Astrocyte (in vitro differentiated cells and primary cell): Measurements from ENCODE around the gene IL1B. TPM values are rescaled to one million over a fixed set of nuclear protein-coding genes. Genes with fewer than 3 reads are reported as not detected.
A peak's percentile ranks its signal among the peaks of the same experiment; 100 is the strongest.

Experiments
- DNase-seq: peaks from one replicate; pipeline ENCODE4 v3.0.0-alpha.2; 2010; ENCODE audit warnings: low read depth
- FAIRE-seq: peaks from 2 replicates; lab custom pipeline; 2011; peaks lifted over from hg19 to GRCh38; lab: Jason Lieb, UNC
- H2AFZ ChIP-seq: 2 replicates; pipeline ENCODE4 v1.6.0; 2012; ENCODE audit warnings: low read depth, low read length, inconsistent platforms
- H3K27ac ChIP-seq: 2 replicates; pipeline ENCODE4 v1.5.1; 2011; ENCODE audit warnings: low read depth, low read length, inconsistent platforms
- H3K27me3 ChIP-seq: 2 replicates; pipeline ENCODE4 v1.6.0; 2011; ENCODE audit warnings: low read length, inconsistent platforms; ENCODE audit not compliant: insufficient read depth
- H3K36me3 ChIP-seq: 2 replicates; pipeline ENCODE4 v1.5.1; 2011; ENCODE audit warnings: low read length, inconsistent platforms; ENCODE audit not compliant: insufficient read depth
- H3K4me1 ChIP-seq: 2 replicates; pipeline ENCODE4 v1.5.1; 2011; ENCODE audit warnings: low read length, inconsistent platforms; ENCODE audit not compliant: insufficient read depth
- H3K4me2 ChIP-seq: 2 replicates; pipeline ENCODE4 v1.6.0; 2012; ENCODE audit warnings: low read length, inconsistent platforms
- H3K4me3 ChIP-seq: 2 replicates; pipeline ENCODE4 v1.5.1; 2011; ENCODE audit warnings: low read depth, mild to moderate bottlenecking, low read length, inconsistent platforms; ENCODE audit not compliant: insufficient read depth
- H3K79me2 ChIP-seq: 2 replicates; pipeline ENCODE4 v1.6.0; 2012; ENCODE audit warnings: mild to moderate bottlenecking, low read length, inconsistent platforms; ENCODE audit not compliant: insufficient read depth
- H3K9ac ChIP-seq: 2 replicates; pipeline ENCODE4 v1.6.0; 2012; ENCODE audit warnings: mild to moderate bottlenecking, low read length, inconsistent platforms
- H3K9me3 ChIP-seq: 2 replicates; pipeline ENCODE4 v1.5.1; 2012; ENCODE audit warnings: low read depth, mild to moderate bottlenecking, low read length, inconsistent platforms; ENCODE audit not compliant: insufficient read depth
- H4K20me1 ChIP-seq: 2 replicates; pipeline ENCODE4 v1.6.0; 2012; ENCODE audit warnings: low read length, inconsistent platforms; ENCODE audit not compliant: insufficient read depth
- H3K27ac Mint-ChIP-seq: one replicate; pipeline ENCODE4 v1.8.0; 2021; ENCODE audit warnings: mild to moderate bottlenecking, mixed read lengths; ENCODE audit not compliant: unreplicated experiment
- H3K27me3 Mint-ChIP-seq: one replicate; pipeline ENCODE4 v1.8.0; 2021; ENCODE audit warnings: low read depth, mixed read lengths; ENCODE audit not compliant: unreplicated experiment
- H3K36me3 Mint-ChIP-seq: one replicate; pipeline ENCODE4 v1.8.0; 2021; ENCODE audit warnings: low read depth, mixed read lengths; ENCODE audit not compliant: unreplicated experiment
- H3K4me1 Mint-ChIP-seq: one replicate; pipeline ENCODE4 v1.8.0; 2021; ENCODE audit warnings: low read depth, mixed read lengths; ENCODE audit not compliant: unreplicated experiment
- H3K4me3 Mint-ChIP-seq: one replicate; pipeline ENCODE4 v1.8.0; 2021; ENCODE audit warnings: mild to moderate bottlenecking, moderate library complexity, mixed read lengths; ENCODE audit not compliant: unreplicated experiment
- H3K9me3 Mint-ChIP-seq: one replicate; pipeline ENCODE4 v1.8.0; 2021; ENCODE audit warnings: mild to moderate bottlenecking, mixed read lengths; ENCODE audit not compliant: unreplicated experiment
- CTCF ChIP-seq: IDR thresholded peaks from 2 replicates; pipeline ENCODE4 v1.5.1; 2011; ENCODE audit warnings: low read depth, mild to moderate bottlenecking, inconsistent platforms, low read length, moderate library complexity; ENCODE audit not compliant: insufficient read depth
- EZH2 ChIP-seq: IDR thresholded peaks from 2 replicates; pipeline ENCODE4 v1.6.1; 2012; ENCODE audit warnings: mild to moderate bottlenecking, low read length, inconsistent platforms; ENCODE audit not compliant: insufficient read depth
- total RNA-seq: library from RNA; stranded (reverse); gene quantifications from 2 replicates; pipeline ENCODE4 v1.2.1, GENCODE V29; 2021

Gene IL1B
- total RNA-seq, 1 donor from 2014 or later, result not detected

GRCh38 chr2:112812318-112813267, 24.0 kb downstream of the IL1B start:
- Histone ChIP-seq H3K36me3 (no peaks in the 10 kb centered on the region), H3K9ac (peak overlapping the region; percentile 79), H3K4me1 (peaks cover 33% of the 10 kb centered on the region), H3K4me3 (no peak overlapping the region), H4K20me1 (no peaks in the 10 kb centered on the region), H2AFZ (no peak overlapping the region), H3K9me3 (no peaks in the 10 kb centered on the region), H3K79me2 (no peaks in the 10 kb centered on the region), H3K27me3 (no peaks in the 10 kb centered on the region), H3K4me2 (peak overlapping the region; percentile 63), H3K27ac (peak overlapping the region; percentile 94)
- Mint-ChIP-seq H3K9me3 (peaks cover 4% of the 10 kb centered on the region), H3K4me1 (peaks cover 28% of the 10 kb centered on the region), H3K27me3 (no peaks in the 10 kb centered on the region), H3K27ac (peak overlapping the region; percentile 42), H3K36me3 (no peaks in the 10 kb centered on the region), H3K4me3 (no peak overlapping the region)
- peak; percentile 69 for DNase-seq
- no peak for FAIRE-seq
- TF ChIP-seq EZH2, result no peak

GRCh38 chr2:112811841-112812306, 24.7 kb downstream of the IL1B start:
- peak overlapping the region; percentile 79 for H3K9ac ChIP-seq
- peaks cover 28% of the 10 kb centered on the region for H3K4me1 Mint-ChIP-seq
- FAIRE-seq, result peak; percentile 50

More at GRCh38 chr2:112811841-112812306, 24.7 kb downstream of the IL1B start:
- Histone ChIP-seq H3K9me3 (no peaks in the 10 kb centered on the region), H3K36me3 (no peaks in the 10 kb centered on the region), H3K4me1 (peaks cover 33% of the 10 kb centered on the region), H2AFZ (peak overlapping the region; percentile 78), H3K79me2 (no peaks in the 10 kb centered on the region), H3K27me3 (no peaks in the 10 kb centered on the region), H3K4me2 (peak overlapping the region; percentile 63), H3K27ac (peak overlapping the region; percentile 94), H3K4me3 (no peak overlapping the region), H4K20me1 (no peaks in the 10 kb centered on the region)
- peak; percentile 84 for DNase-seq
- TF ChIP-seq EZH2 (no peak), CTCF (no peak)
- no peaks in the 10 kb centered on the region for H3K27me3 Mint-ChIP-seq
- peaks cover 6% of the 10 kb centered on the region for H3K9me3 Mint-ChIP-seq
- no peak overlapping the region for H3K4me3 Mint-ChIP-seq
- peak overlapping the region; percentile 42 for H3K27ac Mint-ChIP-seq
- H3K36me3 Mint-ChIP-seq, result no peaks in the 10 kb centered on the region
